ENCODE results near the gene PSMD6. TPM values are rescaled to one million over a fixed set of nuclear protein-coding genes. Genes with fewer than 3 reads are reported as not detected.

Gene PSMD6
- total RNA-seq, 1 experiment from 2014 or later, result 78.7 TPM

- ChIA-PET POLR2A (no interaction called here), RAD21 (ENCODE audit: low non-redundant PET in 1 of 2, low total read pairs in 2 of 2, uncharacterized antibody in 2 of 2, unreplicated experiment in 2 of 2) (no interaction called here)
Observed at GRCh38 chr3:63998852-63999754, 24.2 kb downstream of the PSMD6 start.

More at GRCh38 chr3:63998852-63999754, 24.2 kb downstream of the PSMD6 start:
- no peak overlapping the region for H3K4me2 ChIP-seq (ENCODE audit: low read length)
- no peaks in the 10 kb centered on the region; the same call in 1 of the 2 replicates for H4K20me1 ChIP-seq (ENCODE audit: insufficient read depth)
- ATAC-seq, result no peak
- TF ChIP-seq EZH2phosphoT487 (IDR thresholded peaks at IDR 0.05; ENCODE audit: borderline replicate concordance) (no peak), RAD21 (IDR thresholded peaks at IDR 0.05; ENCODE audit: low read depth) (no peak), POLR2AphosphoS5 (IDR thresholded peaks at IDR 0.05; ENCODE audit: low read depth, low read length) (no peak), MAX (IDR thresholded peaks at IDR 0.05) (no peak), ZFX (IDR thresholded peaks at IDR 0.05) (no peak), POLR2A (IDR thresholded peaks at IDR 0.05; ENCODE audit: borderline replicate concordance, extremely low read depth, insufficient read depth, insufficient read length) (no peak), CTCF (IDR thresholded peaks at IDR 0.05 in 2 of 3, conservative IDR thresholded peaks at IDR 0.05 in 1 of 3; ENCODE audit: borderline replicate concordance in 1 of 3, insufficient read depth in 1 of 3, low read depth in 2 of 3, low read length in 2 of 3) (no peak), JUND (IDR thresholded peaks at IDR 0.05) (no peak), REST (IDR thresholded peaks at IDR 0.05; ENCODE audit: low read depth) (no peak), YY1 (IDR thresholded peaks at IDR 0.05; ENCODE audit: extremely low read depth, insufficient replicate concordance, low read depth, low read length) (no peak), CBX3 (IDR thresholded peaks at IDR 0.05; ENCODE audit: low read depth) (no peak), CEBPB (IDR thresholded peaks at IDR 0.05; ENCODE audit: low read depth) (no peak), SRF (IDR thresholded peaks at IDR 0.05; ENCODE audit: low read depth) (no peak)
- TF ChIP-seq, protein P1, sequence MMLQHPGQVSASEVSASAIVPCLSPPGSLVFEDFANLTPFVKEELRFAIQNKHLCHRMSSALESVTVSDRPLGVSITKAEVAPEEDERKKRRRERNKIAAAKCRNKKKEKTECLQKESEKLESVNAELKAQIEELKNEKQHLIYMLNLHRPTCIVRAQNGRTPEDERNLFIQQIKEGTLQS (IDR thresholded peaks at IDR 0.05), result no peak
- no peaks in the 10 kb centered on the region for H3K27me3 ChIP-seq (ENCODE audit: insufficient read depth, low read length)
- no peak for DNase-seq (ENCODE audit: low read depth, low spot score)
- H3K79me2 ChIP-seq (ENCODE audit: insufficient read depth, low read length), result 0 out of 2 replicates have a peak, but pooled peaks cover 4% of the 10 kb centered on the region
- peaks cover 22% of the 10 kb centered on the region in 2 experiments; a peak in 3 of 4 replicates for H3K36me3 ChIP-seq (ENCODE audit: control insufficient read depth in 1 of 2, insufficient read depth in 2 of 2, low read length in 2 of 2)
- intact Hi-C loops (cut with micrococcal nuclease), result loop anchor here (10.0 kb wide), 2 partner anchors 184 to 1374 kb away; partner anchors contain the start of gene C3orf49
- no peaks in the 10 kb centered on the region for H3K9me3 ChIP-seq (ENCODE audit: control insufficient read depth in 1 of 2, insufficient read depth in 1 of 2, low read depth in 1 of 2, low read length in 2 of 2)
- no peak overlapping the region for H3K4me3 ChIP-seq (replicated peaks in 1 of 2; ENCODE audit: low read depth in 1 of 2, low read length in 2 of 2)
- BruUV-seq (replicated peaks), result no TSS peak
- H2AFZ ChIP-seq (ENCODE audit: low read depth, low read length, poor library complexity, severe bottlenecking), result no peak overlapping the region
- H3K9ac ChIP-seq (ENCODE audit: low read length), result no peak overlapping the region
- H3K27ac ChIP-seq (ENCODE audit: low read depth, low read length), result no peak overlapping the region
- H3K4me1 ChIP-seq (ENCODE audit: control insufficient read depth in 1 of 2, insufficient read depth in 2 of 2, low read length in 2 of 2), result no peaks in the 10 kb centered on the region
- H3K9me2 ChIP-seq (ENCODE audit: insufficient read depth), result no peaks in the 10 kb centered on the region
- CTCF ChIA-PET, result no interaction called here

All from HCT116 (cell line).